ENCODE data around the gene SKP1.

GRCh38 chr5:134139891-134140469, 36.8 kb downstream of the SKP1 start:
- TF ChIP-seq CTCF (IDR thresholded peaks at IDR 0.05): no peak
- TF ChIP-seq POLR2AphosphoS5 (IDR thresholded peaks at IDR 0.05): no peak
